H1 (cell line): Measurements from ENCODE around the gene AGPAT2. TPM values are rescaled to one million over a fixed set of nuclear protein-coding genes. Genes with fewer than 3 reads are reported as not detected.

Experiments used
- CTCF ChIA-PET: fragments of 300-600 bp; sonication (Branson Sonifier 250); formaldehyde crosslinking; loops from one replicate; lab custom pipeline; 2021; ENCODE audit not compliant: partially characterized antibody; lab: Charles Lee
- POLR2A ChIA-PET: fragments of 300-600 bp; sonication (Branson Sonifier 250); formaldehyde crosslinking; loops from one replicate; lab custom pipeline; 2021; ENCODE audit warnings: inconsistent platforms; ENCODE audit not compliant: partially characterized antibody; lab: Charles Lee
- DNase-seq, 2 experiments: peaks; one replicate each; pipeline versions ENCODE4 v3.0.0 to v3.0.0-alpha.2; 2010 to 2022; ENCODE audit warnings: low spot score in 2 of 2, low read depth in 1 of 2, mixed read lengths in 1 of 2
- FAIRE-seq: peaks from 2 replicates; lab custom pipeline; 2011; peaks lifted over from hg19 to GRCh38; lab: Jason Lieb, UNC
- H2AFZ ChIP-seq: 2 replicates; pipeline ENCODE4 v1.8.1; 2012; ENCODE audit warnings: low read length, inconsistent platforms
- H2AK5ac ChIP-seq: 2 replicates; pipeline ENCODE4 v1.6.1; 2013; ENCODE audit warnings: low read depth, low read length
- H2BK120ac ChIP-seq: replicated peaks from 2 replicates; pipeline ENCODE3; 2013; ENCODE audit warnings: low read depth, low read length, inconsistent platforms
- H2BK12ac ChIP-seq: 2 replicates; pipeline ENCODE4 v1.6.1; 2013; ENCODE audit warnings: low read depth, low read length
- H2BK15ac ChIP-seq: 2 replicates; pipeline ENCODE4 v1.6.1; 2013; ENCODE audit warnings: low read length
- H2BK20ac ChIP-seq: 2 replicates; pipeline ENCODE4 v1.6.1; 2013; ENCODE audit warnings: low read length
- H2BK5ac ChIP-seq: 2 replicates; pipeline ENCODE4 v1.6.1; 2013; ENCODE audit warnings: low read depth, low read length
- H3K14ac ChIP-seq: 2 replicates; pipeline ENCODE4 v1.6.1; 2013; ENCODE audit warnings: inconsistent platforms; ENCODE audit not compliant: insufficient read length
- H3K18ac ChIP-seq: 2 replicates; pipeline ENCODE4 v1.6.1; 2013; ENCODE audit warnings: low read length; ENCODE audit errors: extremely low read depth
- H3K23ac ChIP-seq: 2 replicates; pipeline ENCODE4 v1.6.1; 2013; ENCODE audit warnings: inconsistent platforms; ENCODE audit not compliant: insufficient read length
- H3K23me2 ChIP-seq: 2 replicates; pipeline ENCODE4 v1.6.1; 2013; ENCODE audit warnings: low read depth, low read length
- H3K27ac ChIP-seq: 2 replicates; pipeline ENCODE4 v1.6.1; 2011; ENCODE audit warnings: low read depth, low read length, inconsistent platforms
- H3K27me3 ChIP-seq, 4 experiments: replicated peaks in 1 of 4; 1 replicate in 1 of 4; 2 replicates in 3 of 4; pipeline versions ENCODE4 v1.6.1 to v1.8.1; 2011 to 2013; ENCODE audit warnings: low read length in 3 of 4, mild to moderate bottlenecking in 3 of 4, inconsistent platforms in 2 of 4, mixed read lengths in 2 of 4, moderate library complexity in 1 of 4; ENCODE audit not compliant: control insufficient read depth in 3 of 4, insufficient read depth in 3 of 4; ENCODE audit errors: extremely low read depth in 1 of 4
- H3K36me3 ChIP-seq, 4 experiments: 2 replicates each; pipeline versions ENCODE4 v1.6.1 to v1.8.1; 2011 to 2013; ENCODE audit warnings: mild to moderate bottlenecking in 4 of 4, low read length in 3 of 4, moderate library complexity in 2 of 4, control low read depth in 1 of 4, inconsistent platforms in 1 of 4; ENCODE audit not compliant: insufficient read depth in 4 of 4, control insufficient read depth in 2 of 4
- H3K4ac ChIP-seq: replicated peaks from 2 replicates; pipeline ENCODE3; 2013; ENCODE audit warnings: low read length, low read depth, mixed read lengths, inconsistent platforms; ENCODE audit not compliant: insufficient read length
- H3K4me1 ChIP-seq, 4 experiments: replicated peaks in 1 of 4; 1 replicate in 1 of 4; 2 replicates in 3 of 4; pipeline versions ENCODE4 v1.6.1 to v1.8.1; 2011 to 2013; ENCODE audit warnings: low read length in 3 of 4, inconsistent platforms in 2 of 4, mixed read lengths in 1 of 4; ENCODE audit not compliant: insufficient read depth in 4 of 4, control insufficient read depth in 3 of 4
- H3K4me2 ChIP-seq, 2 experiments: 2 replicates each; pipeline versions ENCODE4 v1.6.1 to v1.8.1; 2011 to 2013; ENCODE audit warnings: low read depth in 2 of 2, low read length in 2 of 2, control low read depth in 1 of 2, inconsistent platforms in 1 of 2, mild to moderate bottlenecking in 1 of 2; ENCODE audit not compliant: insufficient read depth in 1 of 2
- H3K4me3 ChIP-seq, 4 experiments: fragments of 200-600, 300-600 bp in 1 of 4; sonication (generic), shearing (Covaris generic), sonication (Bioruptor Twin) in 1 of 4; 2 replicates each; pipeline versions ENCODE4 v1.5.1 to v1.8.1; 2011 to 2016; ENCODE audit warnings: low read length in 4 of 4, low read depth in 3 of 4, control low read depth in 2 of 4, inconsistent platforms in 2 of 4, mild to moderate bottlenecking in 2 of 4, mixed read lengths in 1 of 4, moderate library complexity in 1 of 4; ENCODE audit not compliant: insufficient read depth in 2 of 4; ENCODE audit errors: extremely low read depth in 1 of 4
- H3K56ac ChIP-seq: replicated peaks from 2 replicates; pipeline ENCODE3; 2013; ENCODE audit warnings: low read depth, mild to moderate bottlenecking, mixed read lengths, low read length, inconsistent platforms; ENCODE audit not compliant: insufficient read length
- H3K79me1 ChIP-seq: 2 replicates; pipeline ENCODE4 v1.6.1; 2013; ENCODE audit warnings: low read depth, low read length, control low read depth
- H3K79me2 ChIP-seq, 2 experiments: 2 replicates each; pipeline versions ENCODE4 v1.6.1 to v1.8.1; 2012 to 2013; ENCODE audit warnings: low read length in 2 of 2, mild to moderate bottlenecking in 2 of 2, inconsistent platforms in 1 of 2; ENCODE audit not compliant: insufficient read depth in 2 of 2, control insufficient read depth in 1 of 2
- H3K9ac ChIP-seq, 4 experiments: replicated peaks in 1 of 4; 1 replicate in 1 of 4; 2 replicates in 3 of 4; pipeline versions ENCODE4 v1.6.1 to v1.8.1; 2011 to 2013; ENCODE audit warnings: low read depth in 3 of 4, low read length in 3 of 4, control low read depth in 2 of 4, mild to moderate bottlenecking in 2 of 4, moderate library complexity in 2 of 4, inconsistent platforms in 1 of 4; ENCODE audit errors: extremely low read depth in 1 of 4
- H3K9me3 ChIP-seq, 2 experiments: 2 replicates each; pipeline versions ENCODE4 v1.6.1 to v1.8.1; 2012 to 2013; ENCODE audit warnings: mild to moderate bottlenecking in 2 of 2, moderate library complexity in 2 of 2, control low read depth in 1 of 2, inconsistent platforms in 1 of 2, low read depth in 1 of 2, low read length in 1 of 2, mixed read lengths in 1 of 2; ENCODE audit not compliant: insufficient read depth in 2 of 2
- H4K20me1 ChIP-seq, 2 experiments: replicated peaks in 1 of 2; 2 replicates each; pipeline versions ENCODE3 to v1.8.1; 2011 to 2013; ENCODE audit warnings: inconsistent platforms in 2 of 2, low read length in 2 of 2, mild to moderate bottlenecking in 1 of 2; ENCODE audit not compliant: insufficient read depth in 2 of 2, control insufficient read depth in 1 of 2
- H4K5ac ChIP-seq: 2 replicates; pipeline ENCODE4 v1.6.1; 2013; ENCODE audit warnings: low read length, low read depth, mixed read lengths, inconsistent platforms; ENCODE audit not compliant: insufficient read length
- H4K8ac ChIP-seq: 2 replicates; pipeline ENCODE4 v1.8.0; 2013; ENCODE audit warnings: mild to moderate bottlenecking, moderate library complexity, low read length, inconsistent platforms; ENCODE audit not compliant: insufficient read depth; ENCODE audit errors: extremely low read depth
- H4K91ac ChIP-seq: replicated peaks from 2 replicates; pipeline ENCODE3; 2013; ENCODE audit warnings: low read length, mixed read lengths, inconsistent platforms; ENCODE audit not compliant: insufficient read length
- BRCA1 ChIP-seq: IDR thresholded peaks from 2 replicates; pipeline ENCODE4 v1.6.1; 2012; ENCODE audit warnings: low read depth, low read length, improper control_type of control experiment
- CHD1 ChIP-seq: IDR thresholded peaks from 2 replicates; pipeline ENCODE4 v1.6.1; 2012; ENCODE audit warnings: low read depth, low read length, improper control_type of control experiment
- EGR1 ChIP-seq: IDR thresholded peaks from 2 replicates; pipeline ENCODE4 v1.6.1; 2011; ENCODE audit warnings: low read depth, low read length, borderline replicate concordance
- JUN ChIP-seq: IDR thresholded peaks from 2 replicates; pipeline ENCODE4 v1.6.1; 2011; ENCODE audit warnings: low read depth, mild to moderate bottlenecking, improper control_type of control experiment, low read length
- KDM5A ChIP-seq: fragments of 200-600 bp; IDR thresholded peaks from 2 replicates; pipeline ENCODE4 v1.7.1; 2012; ENCODE audit warnings: mild to moderate bottlenecking, low read length, inconsistent platforms, mixed read lengths
- MAX ChIP-seq: IDR thresholded peaks from 2 replicates; pipeline ENCODE4 v1.6.1; 2012; ENCODE audit warnings: inconsistent platforms
- POLR2AphosphoS5 ChIP-seq: IDR thresholded peaks from 2 replicates; pipeline ENCODE4 v1.6.1; 2011; ENCODE audit warnings: low read depth, low read length
- POU5F1 ChIP-seq: IDR thresholded peaks from 2 replicates; pipeline ENCODE4 v1.6.1; 2011; ENCODE audit warnings: low read depth, mild to moderate bottlenecking, low read length, moderate library complexity
- RBBP5 ChIP-seq: IDR thresholded peaks from 2 replicates; pipeline ENCODE4 v1.7.1; 2012; ENCODE audit warnings: low read depth, mild to moderate bottlenecking, inconsistent platforms, low read length, moderate library complexity, borderline replicate concordance
- SIN3A ChIP-seq, 2 experiments: IDR thresholded peaks in 1 of 2; conservative IDR thresholded peaks in 1 of 2; 2 replicates each; pipeline ENCODE4 v1.6.1; 2011 to 2012; ENCODE audit warnings: low read length in 2 of 2, improper control_type of control experiment in 1 of 2, low read depth in 1 of 2, mild to moderate bottlenecking in 1 of 2
- TAF7 ChIP-seq: optimal IDR thresholded peaks from 2 replicates; pipeline ENCODE3; 2011; ENCODE audit warnings: low read depth, mild to moderate bottlenecking, inconsistent platforms, low read length, moderate library complexity, borderline replicate concordance
- TEAD4 ChIP-seq: IDR thresholded peaks from 2 replicates; pipeline ENCODE4 v1.6.1; 2012; ENCODE audit warnings: low read depth, low read length, inconsistent platforms, mixed read lengths
- WGBS, 2 experiments: shearing (Covaris generic) in 1 of 2; methylation state at CpG; one replicate each; pipeline versions ENCODE4 v1.1.6 to v1.1.7; 2013 to 2015; ENCODE audit warnings: low lambda C conversion rate in 2 of 2, mixed read lengths in 2 of 2, inconsistent platforms in 1 of 2, low coverage in 1 of 2, missing lambda C conversion rate in 1 of 2; ENCODE audit not compliant: insufficient replicate concordance in 2 of 2, insufficient coverage in 1 of 2, insufficient read length in 1 of 2; ENCODE audit errors: extremely low coverage in 1 of 2, missing lambda C conversion rate in 1 of 2; 5-methylcytosine and 5-hydroxymethylcytosine counted together
- polyA plus RNA-seq, 7 experiments: library from polyadenylated mRNA; depleted of rRNA in 3 of 7; stranded (reverse) in 5 of 7; unstranded in 2 of 7; fragments of >200 nt in 5 of 7; fragments of 200-250 nt in 2 of 7; gene quantifications; 1 replicate in 5 of 7; 2 replicates in 1 of 7; 4 replicates in 1 of 7; pipeline versions ENCODE4 v1.2.1 to v1.2.3, GENCODE V29; 2011 to 2013; ENCODE audit warnings: missing spikeins in 2 of 7, mixed read lengths in 2 of 7
- total RNA-seq: library from RNA; stranded (reverse); fragmentation: NEBNext Ultra II Directional; extraction: Animal tissue kit (Norgen Biotek cat#: 25700); gene quantifications from 2 replicates; pipeline ENCODE4 v1.2.1, GENCODE V29; 2021

The AGPAT2 gene
- total and polyA plus RNA-seq, 2 of the 8 experiments (the other 6 are each of a cell fraction or from before 2014, with no cell fraction given) = 31.6 to 37.6 TPM

- Histone ChIP-seq H3K23me2 (no peaks in the 10 kb centered on the region), H3K4me1 (peaks cover 0 to 9% (median 0%) of the 10 kb centered on the region in 4 experiments; a peak in 3 of 7 replicates), H2AFZ (no peak overlapping the region), H3K36me3 (no peaks in the 10 kb centered on the region), H3K56ac (no peak overlapping the region), H3K9me3 (no peaks in the 10 kb centered on the region), H3K9ac (no peak overlapping the region), H4K20me1 (peaks cover 0 to 7% of the 10 kb centered on the region in 2 experiments), H4K91ac (peak overlapping the region; percentile 88), H4K8ac (no peak overlapping the region), H2BK120ac (no peak overlapping the region), H4K5ac (no peak overlapping the region), H3K4me3 (no peak overlapping the region), H2BK20ac (no peak overlapping the region), H3K23ac (no peak overlapping the region), H3K18ac (no peak overlapping the region; the same call in 1 of the 2 replicates), H3K27me3 (no peaks in the 10 kb centered on the region), H3K4me2 (no peak overlapping the region), H3K4ac (peak overlapping the region; percentile 69), H2BK15ac (peak overlapping the region; percentile 61; the same call in 1 of the 2 replicates), H2AK5ac (no peak overlapping the region; the same call in 1 of the 2 replicates), H3K27ac (no peak overlapping the region), H2BK12ac (no peak overlapping the region), H3K79me2 (no peaks in the 10 kb centered on the region), H2BK5ac (0 out of 2 replicates have a peak overlapping the region, but pooled peaks have one; percentile 26), H3K14ac (no peak overlapping the region), H3K79me1 (no peaks in the 10 kb centered on the region)
- WGBS, 2 experiments = 91% methylated on average over 9 of the region's 30 CpGs; no CpG with 5 or more reads in 1 of the 2 experiments
- FAIRE-seq (no peak), DNase-seq (peak in 1 of 2 experiments; percentile 45)
- TF ChIP-seq BRCA1 (no peak), RBBP5 (no peak), KDM5A (no peak), POLR2AphosphoS5 (no peak), CHD1 (no peak), TAF7 (no peak), TEAD4 (no peak), SIN3A (conservative IDR thresholded peaks at IDR 0.05 in 1 of 2, IDR thresholded peaks at IDR 0.05 in 1 of 2; ENCODE audit: low read depth in 1 of 2, low read length in 2 of 2) (no peak), EGR1 (no peak), MAX (no peak), JUN (no peak), POU5F1 (no peak)
- ChIA-PET POLR2A (interaction anchor here (0.8 to 1.7 kb wide), 3 partner anchors 38 to 141 kb away, joined by 3 to 7 read pairs (median 3); no protein-coding TSS in a partner anchor), CTCF (interaction anchor here (0.6 to 9.6 kb wide), 25 partner anchors 9 to 419 kb away, joined by 3 to 253 read pairs (median 6); partner anchors contain the start of gene EGFL7)
These were observed 61.1 kb downstream of the AGPAT2 start for GRCh38 chr9:136626066-136626725.
